ENCODE measurements around the gene CD80.
A peak's percentile ranks its signal among the peaks of the same experiment; 100 is the strongest.
"Not testable (repeated sequence)": the region's sequence is repeated elsewhere in the genome, so short reads cannot be mapped to it uniquely, and the experiment has no call there.

CD80 gene

DNA sequence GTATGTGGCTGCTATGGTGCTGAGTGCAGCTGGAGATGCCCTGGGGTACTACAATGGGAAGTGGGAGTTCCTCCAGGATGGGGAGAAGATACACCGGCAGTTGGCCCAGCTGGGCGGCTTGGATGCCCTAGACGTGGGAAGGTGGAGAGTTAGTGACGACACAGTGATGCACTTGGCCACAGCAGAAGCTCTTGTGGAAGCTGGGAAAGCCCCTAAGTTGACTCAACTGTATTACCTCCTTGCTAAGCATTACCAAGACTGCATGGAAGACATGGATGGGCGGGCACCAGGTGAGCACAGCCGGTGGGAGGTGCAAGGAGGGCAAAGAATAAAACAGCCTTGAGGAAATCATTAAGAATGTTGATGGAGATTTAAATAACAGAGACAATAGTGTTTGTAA, 22.8 kb upstream of the CD80 start:
- peak in 1 of 2 experiments; percentile 20 for DNase-seq (ENCODE audit: low read depth in 2 of 2)

DNA sequence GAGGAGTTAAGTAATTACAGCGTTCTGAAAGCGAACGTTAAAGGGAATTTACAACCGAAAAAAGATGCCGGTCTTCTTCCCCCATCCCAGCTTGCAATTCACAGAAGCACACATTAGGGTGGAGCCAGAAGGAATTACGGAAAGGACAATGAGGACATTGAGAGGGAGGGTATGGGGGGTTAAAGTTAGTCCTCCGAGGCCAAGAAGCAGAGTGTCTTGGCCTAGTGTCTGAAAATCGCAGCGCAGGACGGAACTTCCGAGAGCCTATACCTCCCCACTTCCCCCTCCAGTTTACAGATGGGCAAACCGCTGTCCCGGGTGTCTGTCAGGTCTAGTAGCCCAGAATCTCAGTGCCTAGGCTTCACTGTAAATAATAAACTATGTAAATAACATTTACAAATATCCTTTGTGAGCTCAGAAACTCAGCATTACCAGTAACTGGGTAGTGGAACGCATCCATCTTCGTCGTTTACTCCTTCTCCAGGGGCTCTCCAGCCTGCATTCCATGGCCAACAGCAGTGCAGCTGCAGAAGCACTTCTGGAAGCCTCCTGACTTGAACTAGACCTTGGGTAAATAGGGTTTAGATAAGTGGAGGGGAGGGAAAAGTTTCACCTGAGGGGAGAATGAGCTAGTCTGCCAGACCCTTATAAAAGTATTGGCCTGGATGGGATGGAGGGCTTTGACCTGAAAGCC, 20.8 kb upstream of the CD80 start:
- no peak for DNase-seq (ENCODE audit: low read depth in 2 of 2)

DNA sequence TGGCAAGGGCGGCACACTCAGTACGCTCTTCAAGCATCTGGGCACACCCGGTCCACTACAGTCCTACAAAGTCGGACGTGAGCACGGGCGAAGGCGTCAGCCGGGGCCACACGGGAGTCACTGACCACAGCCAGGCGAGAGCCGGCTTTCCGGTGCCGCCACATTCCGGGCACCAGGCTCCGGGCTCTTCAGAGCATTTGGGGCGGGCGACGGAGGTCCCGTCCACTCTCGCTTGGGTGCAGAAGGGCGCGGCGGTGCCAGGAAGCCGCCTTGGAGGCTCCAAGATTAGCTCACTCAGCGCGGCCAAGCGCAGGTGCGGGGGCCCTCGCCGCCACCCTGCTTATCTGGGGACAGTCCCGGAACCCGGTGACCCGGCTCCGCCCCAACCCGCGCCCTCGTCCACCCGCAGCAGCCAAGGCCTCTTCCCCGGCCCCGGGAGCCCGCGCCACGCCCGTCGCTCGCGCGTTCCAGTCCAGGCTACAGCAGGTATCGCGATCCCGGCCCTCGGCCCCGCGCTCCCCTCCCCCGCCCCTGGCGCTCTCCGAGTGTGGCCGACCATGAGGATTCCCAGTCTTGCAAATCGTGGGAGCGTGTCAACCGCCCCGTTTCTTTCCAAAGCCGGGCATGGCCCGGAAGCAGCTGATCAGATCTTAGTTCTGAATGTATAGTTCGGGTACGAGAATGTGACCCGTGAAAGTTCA, 20.1 kb upstream of the CD80 start, which contains the start of gene ADPRH:
Gene ADPRH, plus strand, starts transcription at position 127 of the 701 bp plus-strand sequence. CDS start 2,678 bp downstream, outside the sequence.
- DNase-seq (ENCODE audit: low read depth in 2 of 2): peak in 1 of 2 experiments; percentile 51

DNA sequence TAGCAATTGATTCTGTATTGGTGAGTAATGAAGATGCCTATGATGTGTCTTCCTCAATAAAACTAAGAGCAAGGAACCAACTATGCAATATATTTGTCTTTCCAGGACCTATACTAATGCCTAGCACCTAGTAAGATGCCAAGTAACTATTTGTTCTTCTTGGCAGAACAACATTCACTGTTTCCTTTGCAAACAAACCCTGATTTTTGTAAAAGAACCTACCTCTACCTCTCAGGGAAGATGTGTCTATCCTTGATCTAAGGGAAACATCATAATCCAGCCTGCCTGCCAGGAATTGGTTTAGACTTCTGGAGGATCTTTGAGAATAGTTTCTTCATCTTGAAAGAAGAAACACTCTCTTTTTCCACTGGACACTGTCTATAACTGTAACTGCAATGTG, 16.1 kb upstream of the CD80 start:
- DNase-seq (ENCODE audit: low read depth in 2 of 2): no peak

DNA sequence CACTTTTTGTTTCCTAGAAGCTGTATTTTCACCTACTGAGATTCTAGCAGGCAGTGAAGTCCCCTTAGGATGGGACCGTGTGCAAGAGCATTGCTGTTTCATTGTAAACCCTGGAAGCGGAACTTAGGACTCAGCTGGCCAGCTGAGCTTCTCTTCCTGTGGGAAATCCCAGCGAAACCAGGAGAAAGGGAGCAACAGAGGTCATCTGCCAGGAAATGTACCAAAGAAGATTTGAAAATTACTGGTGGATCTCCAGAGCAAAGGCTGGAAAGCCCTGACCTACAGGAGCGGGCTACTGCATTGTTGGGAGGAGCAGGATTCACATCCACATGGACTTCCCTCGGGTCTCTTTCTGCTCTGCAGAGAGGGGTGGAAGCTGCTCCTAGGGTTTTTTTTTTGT, 12.3 kb upstream of the CD80 start:
- DNase-seq (ENCODE audit: low read depth in 2 of 2): no peak

DNA sequence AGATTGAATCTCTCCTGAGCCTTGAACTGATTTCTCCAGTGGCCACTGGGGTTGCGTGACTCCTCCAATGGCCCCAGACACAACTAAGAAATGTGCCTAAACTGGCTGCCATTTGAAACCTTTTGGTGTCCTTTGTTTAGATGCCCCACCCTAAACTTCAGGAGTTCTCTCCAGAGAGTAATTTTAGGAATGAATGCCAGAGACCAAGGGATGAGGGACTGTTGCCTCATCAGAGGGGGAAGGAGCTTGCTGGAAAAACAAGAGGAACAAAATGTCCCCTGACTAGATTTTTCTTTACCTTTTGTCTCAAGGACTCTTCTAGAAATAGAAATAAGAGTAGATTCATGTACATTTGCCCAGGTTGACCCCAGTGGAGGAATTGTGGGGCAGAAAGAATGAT, 11.8 kb upstream of the CD80 start:
- DNase-seq (ENCODE audit: low read depth in 2 of 2): no peak

DNA sequence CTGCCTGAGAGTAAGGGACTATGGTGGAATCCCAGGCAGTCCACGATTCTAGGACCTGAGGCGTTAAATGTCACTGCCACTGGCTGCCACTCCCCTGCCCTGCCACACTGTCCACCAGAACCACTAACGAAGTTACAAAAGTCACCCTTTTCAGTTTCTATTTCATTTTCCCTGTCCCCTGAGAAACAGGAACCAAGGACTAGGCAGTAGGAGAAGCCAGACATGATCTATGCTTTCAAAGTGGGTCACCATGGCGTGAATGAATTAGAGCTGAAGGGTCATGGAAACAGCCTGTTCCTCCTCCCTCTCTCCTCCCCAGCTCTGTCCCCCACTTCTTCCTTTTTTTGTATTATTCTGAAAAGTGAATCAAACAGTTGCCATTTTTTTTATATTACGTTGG, 10.8 kb upstream of the CD80 start:
- no peak for DNase-seq (ENCODE audit: low read depth in 2 of 2)

DNA sequence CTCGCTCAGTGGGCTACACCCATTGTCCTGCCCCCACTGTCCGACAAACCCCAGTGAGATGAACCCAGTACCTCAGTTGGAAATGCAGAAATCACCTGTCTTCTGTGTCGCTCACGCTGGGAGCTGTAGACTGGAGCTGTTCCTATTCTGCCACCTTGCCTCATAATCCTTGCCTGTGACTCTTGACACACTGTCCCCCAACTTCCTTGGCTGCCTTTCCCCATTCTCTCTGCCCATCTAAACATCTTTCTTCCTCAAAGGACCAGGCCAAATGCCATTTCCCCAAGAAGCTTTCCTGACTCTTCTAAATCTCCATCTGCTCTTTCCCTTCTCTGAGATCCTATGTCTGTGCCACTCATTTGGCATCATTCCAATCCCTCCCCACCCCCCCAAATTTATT, 9.7 kb upstream of the CD80 start:
- DNase-seq (ENCODE audit: low read depth in 2 of 2): no peak

DNA sequence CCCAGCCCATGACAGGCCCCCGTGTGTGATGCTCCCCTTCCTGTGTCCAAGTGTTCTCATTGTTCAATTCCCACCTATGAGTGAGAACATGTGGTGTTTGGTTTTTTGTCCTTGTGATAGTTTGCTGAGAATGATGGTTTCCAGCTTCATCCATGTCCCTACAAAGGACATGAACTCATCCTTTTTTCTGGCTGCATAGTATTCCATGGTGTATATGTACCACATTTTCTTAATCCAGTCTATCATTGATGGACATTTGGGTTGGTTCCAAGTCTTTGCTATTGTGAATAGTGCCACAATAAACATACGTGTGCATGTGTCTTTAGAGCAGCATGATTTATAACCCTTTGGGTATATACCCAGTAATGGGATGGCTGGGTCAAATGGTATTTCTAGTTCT, 3.9 kb upstream of the CD80 start:
- DNase-seq (ENCODE audit: low read depth in 2 of 2): not testable (repeated sequence)

DNA sequence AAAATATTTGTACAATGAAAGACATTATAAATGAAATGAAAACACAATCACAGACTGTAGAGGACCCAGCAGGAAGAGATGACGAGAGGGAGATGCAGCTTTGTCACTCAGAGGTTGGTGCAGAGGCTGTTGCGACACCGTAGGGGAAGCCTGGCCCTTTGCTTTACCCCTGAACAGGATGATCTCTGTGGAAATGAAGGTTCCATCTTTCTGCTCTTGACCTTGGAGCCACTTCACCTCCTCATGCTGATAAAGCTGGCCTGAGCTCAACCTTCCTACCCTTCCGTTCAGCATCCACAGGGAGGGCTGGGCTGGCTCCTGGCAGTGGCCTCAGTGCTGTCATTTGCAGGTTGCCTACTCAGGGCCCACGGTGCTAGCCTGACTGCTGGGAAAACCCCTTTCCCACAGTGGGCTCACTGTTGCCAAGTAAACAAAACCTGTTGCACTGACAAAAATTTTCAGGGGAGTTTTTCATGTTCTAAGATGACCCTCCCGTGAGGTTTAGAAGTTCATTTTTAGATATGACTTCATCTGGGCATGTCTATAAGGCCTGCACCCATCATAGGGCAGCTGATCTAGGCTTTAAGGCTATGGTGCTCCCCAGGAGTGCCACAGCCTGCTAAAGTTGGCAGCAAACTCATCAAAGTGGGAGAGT, 3.0 kb upstream of the CD80 start:
- peak in 1 of 2 experiments; percentile 11 for DNase-seq (ENCODE audit: low read depth in 2 of 2)

DNA sequence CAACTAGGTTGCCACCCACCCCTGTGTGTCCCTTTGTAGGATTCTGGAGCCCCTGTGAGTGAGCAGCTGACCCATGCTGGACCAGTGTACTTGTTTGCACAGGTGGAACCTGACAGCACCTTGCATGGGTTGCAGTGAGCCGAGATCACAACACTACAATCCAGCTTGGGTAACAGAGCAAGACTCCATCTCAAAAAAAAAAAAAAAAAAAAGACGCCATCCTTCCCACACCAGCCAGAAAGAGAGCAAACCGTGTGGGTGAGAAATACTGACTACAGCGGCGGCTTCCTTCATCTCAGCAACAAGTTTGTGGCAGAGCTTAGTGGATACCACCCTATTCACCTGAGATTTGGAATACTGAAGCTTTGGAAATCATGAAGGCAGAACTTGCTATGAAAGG, 746 bp upstream of the CD80 start:
- DNase-seq (ENCODE audit: low read depth in 2 of 2): no peak

DNA sequence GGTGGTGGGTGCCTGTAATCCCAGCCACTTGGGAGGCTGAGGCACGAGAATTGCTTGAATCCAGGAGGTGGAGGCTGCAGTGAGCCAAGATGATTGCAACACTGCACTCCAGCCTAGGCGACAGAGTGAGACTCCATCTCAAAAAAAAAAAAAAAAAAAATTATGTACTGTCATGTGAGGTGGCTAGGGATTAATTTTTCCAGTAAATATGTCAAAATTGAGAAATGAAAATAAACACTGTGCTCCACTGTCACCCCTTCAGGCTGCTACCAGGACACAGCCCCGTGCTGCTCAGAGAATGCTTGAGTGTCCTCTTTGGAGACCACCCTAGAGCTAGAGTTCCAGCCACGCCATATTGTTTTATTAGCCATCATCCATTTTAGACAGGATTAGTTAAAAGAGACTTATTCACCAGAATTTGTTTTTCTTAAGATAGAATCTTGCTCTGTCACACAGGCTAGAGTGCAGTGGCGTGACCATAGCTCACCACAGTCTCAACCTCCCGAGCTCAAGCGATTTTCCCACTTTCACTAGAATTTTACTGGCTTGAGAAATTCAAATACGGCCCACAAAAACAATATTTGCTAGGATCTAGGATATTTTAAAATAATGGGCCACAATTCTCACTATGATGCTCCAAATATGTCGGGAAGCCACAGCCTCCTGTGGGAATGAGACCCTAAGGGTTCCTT, 642 bp downstream of the CD80 start:
- no peak for DNase-seq (ENCODE audit: low read depth in 2 of 2)

DNA sequence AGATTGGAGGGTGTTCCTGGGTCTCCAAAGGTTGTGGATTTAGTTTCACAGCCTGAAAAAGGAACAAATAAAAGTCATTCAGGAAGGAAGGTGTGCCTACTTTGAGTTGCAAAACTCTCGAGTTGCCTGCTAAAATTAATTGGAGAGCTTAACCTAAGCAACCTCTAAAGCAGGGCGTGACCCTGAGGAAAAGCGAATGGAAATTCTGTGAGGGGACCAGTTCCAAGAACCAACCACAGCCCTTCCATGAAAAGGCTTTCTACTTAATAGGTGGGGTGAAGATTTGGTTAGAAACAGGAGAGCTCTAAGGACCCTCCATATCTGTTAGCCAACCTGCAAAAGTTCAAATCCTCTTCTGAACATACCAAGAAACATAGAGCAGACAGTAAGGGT, 1.5 kb downstream of the CD80 start:
- no peak for DNase-seq (ENCODE audit: low read depth in 2 of 2)

DNA sequence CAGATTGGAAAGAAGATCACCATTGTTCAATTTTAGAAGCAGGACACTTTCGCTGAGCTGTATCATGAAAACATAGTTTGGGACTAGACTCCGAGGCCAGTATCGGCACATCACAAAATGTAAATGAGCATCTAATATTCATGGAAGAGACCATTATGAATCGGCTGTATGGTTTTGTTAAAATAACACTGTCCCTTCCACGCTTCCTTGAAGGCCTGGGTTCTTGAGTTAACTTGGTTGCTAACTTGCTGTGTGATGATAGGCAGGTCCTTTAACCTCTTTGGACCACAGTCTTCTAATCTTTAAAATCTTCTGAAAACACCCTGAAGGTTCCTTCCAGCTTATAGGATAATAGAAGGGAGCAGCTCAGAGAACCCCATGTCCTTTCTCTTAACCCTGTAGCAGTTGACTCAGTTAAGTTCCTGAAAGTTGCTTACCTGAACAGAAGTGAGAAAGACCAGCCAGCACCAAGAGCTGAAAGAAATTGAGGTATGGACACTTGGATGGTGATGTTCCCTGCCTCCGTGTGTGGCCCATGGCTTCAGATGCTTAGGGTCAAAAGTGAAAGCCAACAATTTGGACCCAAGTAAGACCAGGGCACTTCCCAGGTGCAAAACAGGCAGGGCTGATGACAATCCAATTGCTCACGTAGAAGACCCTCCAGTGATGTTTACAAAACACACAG, 2.1 kb downstream of the CD80 start:
- no peak for DNase-seq (ENCODE audit: low read depth in 2 of 2)

DNA sequence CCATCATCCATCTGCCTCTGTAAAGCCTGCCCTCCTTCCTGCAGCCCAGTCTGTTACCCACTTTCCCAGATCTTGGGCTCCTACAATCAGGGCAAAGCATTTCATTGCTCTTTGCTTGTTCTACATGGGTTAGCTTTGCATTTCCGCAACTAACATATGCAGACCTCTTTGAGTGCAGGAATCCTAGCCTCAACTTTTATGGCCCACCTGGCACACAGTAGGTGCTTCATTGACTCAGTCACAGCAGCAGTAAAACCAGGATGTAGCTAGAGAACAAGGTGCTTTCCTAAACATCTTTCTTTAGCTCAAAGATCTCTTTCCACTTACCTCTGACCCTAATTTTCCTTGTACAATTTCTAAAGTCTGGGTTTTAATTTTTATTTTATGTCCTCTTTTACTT, 3.5 kb downstream of the CD80 start:
- DNase-seq (ENCODE audit: low read depth in 2 of 2): no peak

DNA sequence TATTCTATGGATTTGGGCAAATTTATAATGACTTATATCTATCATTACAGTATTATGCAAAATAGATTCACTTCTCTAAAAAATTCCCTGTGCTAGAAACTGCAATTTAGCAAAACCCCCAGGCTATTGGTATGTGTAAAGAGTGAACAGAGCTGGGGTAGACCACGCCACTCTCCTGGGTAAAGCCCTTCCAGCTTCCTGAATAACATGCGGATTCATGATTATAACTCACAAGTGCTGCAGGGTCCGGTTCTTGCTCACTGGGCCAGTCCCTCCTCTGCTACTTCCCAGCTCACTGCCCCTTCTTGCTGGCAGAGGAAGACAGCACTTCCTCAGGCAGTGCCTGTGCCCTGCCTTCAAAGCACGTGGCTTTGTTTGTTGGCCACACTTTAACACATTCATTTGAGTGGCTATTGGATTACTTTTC, 4.1 kb downstream of the CD80 start:
- no peak for DNase-seq (ENCODE audit: low read depth in 2 of 2)

DNA sequence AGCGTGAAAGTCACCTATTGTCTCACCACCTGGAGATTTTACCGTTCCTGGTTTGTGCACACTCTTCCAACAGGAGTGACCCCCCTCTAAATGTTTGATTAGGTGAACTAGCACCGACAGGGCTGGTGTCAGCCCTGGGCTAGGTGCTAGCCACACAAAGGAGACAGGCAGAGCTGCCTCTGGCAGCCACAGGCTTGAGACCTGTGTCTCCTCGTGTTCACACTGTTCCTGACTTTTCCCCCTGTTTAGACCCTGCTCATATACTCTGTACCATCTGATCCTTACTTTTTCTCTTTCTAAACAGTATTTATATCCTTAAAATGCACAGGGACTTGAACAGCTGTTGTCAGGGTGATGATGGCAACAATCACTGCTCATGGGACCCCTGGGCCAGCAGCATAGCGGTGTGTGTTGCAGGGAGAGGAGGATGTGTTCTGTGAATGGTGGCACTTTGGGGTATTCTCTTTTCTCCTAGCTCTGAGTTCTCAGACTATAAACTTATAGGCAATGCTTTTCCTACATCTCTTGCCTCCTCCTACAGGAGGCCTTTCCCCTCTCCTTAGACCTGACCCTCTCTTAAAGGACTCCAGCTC, 5.5 kb downstream of the CD80 start:
- DNase-seq (ENCODE audit: low read depth in 2 of 2): no peak

DNA sequence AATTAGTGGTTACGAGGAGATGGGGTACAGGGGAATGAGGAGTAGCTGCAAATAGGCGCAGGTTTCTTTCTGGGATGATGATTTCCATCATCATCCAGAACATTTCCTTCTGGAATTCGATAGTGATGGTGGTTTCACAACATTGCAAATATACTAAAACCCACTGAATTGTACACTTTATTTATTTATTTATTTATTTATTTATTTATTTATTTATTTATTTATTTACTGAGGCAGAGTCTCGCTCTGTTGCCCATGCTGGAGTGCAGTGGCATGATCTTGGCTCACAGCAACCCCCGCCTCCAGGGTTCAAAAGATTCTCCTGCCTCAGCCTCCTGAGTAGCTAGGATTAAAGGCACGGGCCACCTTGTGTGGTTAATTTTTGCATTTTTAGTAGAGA, 6.5 kb downstream of the CD80 start:
- not testable (repeated sequence) for DNase-seq (ENCODE audit: low read depth in 2 of 2)

DNA sequence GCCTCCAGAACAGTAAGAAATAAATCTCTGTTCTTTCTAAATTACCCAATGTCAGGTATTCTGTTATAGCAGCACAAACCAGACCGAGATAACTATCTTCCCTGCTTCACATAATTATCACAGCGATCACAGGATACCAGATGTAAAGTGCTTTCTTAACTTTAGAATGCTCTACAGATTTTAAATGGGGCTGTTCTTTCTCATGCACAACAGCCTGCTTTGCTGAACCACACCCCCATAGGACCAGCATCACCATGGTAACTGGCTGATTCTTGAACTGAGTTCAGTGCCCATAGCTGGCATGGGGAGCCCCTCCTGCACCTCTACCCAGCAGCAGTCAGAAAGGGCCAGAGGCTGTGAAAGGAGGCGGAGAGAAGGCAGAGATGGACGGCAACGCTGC, 7.8 kb downstream of the CD80 start:
- no peak for DNase-seq (ENCODE audit: low read depth in 2 of 2)

DNA sequence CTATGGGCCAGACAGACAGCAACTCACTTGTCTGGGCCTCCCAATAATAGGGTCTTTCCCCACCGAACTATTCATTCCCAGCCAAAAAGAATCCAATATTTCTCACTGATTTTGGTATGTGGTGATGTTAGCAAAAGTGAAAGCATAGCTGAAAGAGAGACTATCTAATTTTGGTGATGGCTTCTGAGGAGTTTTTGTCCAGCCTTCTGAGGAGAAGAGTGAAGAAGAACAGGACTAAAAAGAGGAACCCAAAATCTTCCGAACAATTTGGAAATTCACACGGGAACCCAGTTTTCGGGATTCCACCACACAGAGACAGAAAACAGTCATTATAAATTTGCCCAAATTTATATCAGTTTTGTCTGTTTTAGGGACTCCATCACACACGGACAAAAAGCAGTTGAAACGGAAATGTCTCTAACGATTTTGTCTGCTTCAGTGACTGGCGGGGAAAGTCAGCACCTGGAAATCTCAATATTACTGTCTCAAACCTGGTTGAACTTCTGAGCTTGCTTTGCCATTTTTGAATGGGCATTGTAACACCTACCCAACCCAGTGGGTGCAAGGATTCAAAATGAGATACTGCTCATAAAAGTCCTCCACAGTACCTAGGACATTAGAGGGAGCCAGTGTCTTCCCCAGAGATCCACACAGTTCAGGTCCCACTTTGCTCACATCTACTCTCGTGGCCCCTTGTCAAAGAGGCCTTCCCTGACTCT, 9.1 kb downstream of the CD80 start:
- DNase-seq (ENCODE audit: low read depth in 2 of 2): no peak

DNA sequence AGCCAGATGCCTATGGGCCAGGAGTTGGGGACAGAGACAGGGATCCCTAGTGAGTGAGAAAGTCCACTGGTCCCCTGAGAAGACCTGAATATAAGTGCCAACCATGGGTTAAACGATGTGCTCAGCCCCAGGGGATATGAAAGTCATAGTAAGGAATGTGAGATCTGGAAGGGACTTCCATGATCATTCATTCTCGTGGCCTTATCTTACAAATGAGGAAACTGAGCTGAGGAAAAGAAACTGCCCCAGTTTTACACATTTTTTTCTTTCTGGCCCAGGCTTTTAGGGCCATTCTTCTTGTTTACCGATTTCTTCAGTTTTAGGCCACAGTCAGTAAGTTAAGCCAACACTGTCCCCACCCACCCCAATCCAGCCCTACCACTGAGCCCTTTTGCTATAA, 11.1 kb downstream of the CD80 start:
- no peak for DNase-seq (ENCODE audit: low read depth in 2 of 2)
